ENCODE measurements around the gene ZNF710.

DNA sequence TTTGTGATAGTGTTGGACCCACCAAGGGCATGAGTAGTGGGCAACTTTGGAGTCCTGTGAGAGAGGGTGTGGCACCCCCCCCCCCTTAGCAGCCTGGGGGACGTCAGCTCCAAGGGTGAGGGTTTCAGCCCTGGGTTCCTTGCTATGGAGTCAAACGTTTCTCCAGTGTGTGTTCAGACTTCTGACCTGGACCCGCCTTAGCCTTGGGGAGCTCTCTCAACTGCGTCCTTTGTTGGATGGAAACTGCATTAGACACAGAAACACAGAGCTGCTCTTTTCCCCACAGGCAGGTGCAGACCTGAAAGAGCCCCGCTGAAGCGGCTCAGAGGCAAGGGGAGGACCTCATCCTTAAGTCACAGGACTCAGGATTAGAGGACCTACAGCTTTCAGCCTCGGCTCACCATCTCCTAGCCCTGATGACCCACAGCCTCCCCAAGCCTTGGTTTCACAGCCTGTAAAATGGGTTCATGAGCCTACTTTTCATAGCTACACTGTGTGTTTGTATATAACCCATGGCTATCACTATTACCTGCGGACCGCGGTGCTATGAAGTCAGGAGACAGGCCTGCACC, 19.9 kb downstream of the ZNF710 start:
- TF ChIP-seq POLR2A (IDR thresholded peaks at IDR 0.05; ENCODE audit: insufficient read depth in 1 of 2, low read depth in 2 of 2, low read length in 2 of 2) (no peak), PCBP1 (IDR thresholded peaks at IDR 0.05; ENCODE audit: borderline replicate concordance, low read depth, low read length) (no peak), TRIM24 (CRISPR knock-in tag; IDR thresholded peaks at IDR 0.05) (no peak), SMARCC2 (IDR thresholded peaks at IDR 0.05) (no peak), ZNF124 (CRISPR knock-in tag; IDR thresholded peaks at IDR 0.05) (no peak), TOPORS (CRISPR knock-in tag; IDR thresholded peaks at IDR 0.05) (no peak), ZNF232 (CRISPR knock-in tag; IDR thresholded peaks at IDR 0.05; ENCODE audit: borderline replicate concordance) (no peak), ARNTL (CRISPR knock-in tag; IDR thresholded peaks at IDR 0.05) (no peak), ZNF589 (CRISPR knock-in tag; conservative IDR thresholded peaks at IDR 0.05) (no peak)
- TF ChIP-seq, protein P1, sequence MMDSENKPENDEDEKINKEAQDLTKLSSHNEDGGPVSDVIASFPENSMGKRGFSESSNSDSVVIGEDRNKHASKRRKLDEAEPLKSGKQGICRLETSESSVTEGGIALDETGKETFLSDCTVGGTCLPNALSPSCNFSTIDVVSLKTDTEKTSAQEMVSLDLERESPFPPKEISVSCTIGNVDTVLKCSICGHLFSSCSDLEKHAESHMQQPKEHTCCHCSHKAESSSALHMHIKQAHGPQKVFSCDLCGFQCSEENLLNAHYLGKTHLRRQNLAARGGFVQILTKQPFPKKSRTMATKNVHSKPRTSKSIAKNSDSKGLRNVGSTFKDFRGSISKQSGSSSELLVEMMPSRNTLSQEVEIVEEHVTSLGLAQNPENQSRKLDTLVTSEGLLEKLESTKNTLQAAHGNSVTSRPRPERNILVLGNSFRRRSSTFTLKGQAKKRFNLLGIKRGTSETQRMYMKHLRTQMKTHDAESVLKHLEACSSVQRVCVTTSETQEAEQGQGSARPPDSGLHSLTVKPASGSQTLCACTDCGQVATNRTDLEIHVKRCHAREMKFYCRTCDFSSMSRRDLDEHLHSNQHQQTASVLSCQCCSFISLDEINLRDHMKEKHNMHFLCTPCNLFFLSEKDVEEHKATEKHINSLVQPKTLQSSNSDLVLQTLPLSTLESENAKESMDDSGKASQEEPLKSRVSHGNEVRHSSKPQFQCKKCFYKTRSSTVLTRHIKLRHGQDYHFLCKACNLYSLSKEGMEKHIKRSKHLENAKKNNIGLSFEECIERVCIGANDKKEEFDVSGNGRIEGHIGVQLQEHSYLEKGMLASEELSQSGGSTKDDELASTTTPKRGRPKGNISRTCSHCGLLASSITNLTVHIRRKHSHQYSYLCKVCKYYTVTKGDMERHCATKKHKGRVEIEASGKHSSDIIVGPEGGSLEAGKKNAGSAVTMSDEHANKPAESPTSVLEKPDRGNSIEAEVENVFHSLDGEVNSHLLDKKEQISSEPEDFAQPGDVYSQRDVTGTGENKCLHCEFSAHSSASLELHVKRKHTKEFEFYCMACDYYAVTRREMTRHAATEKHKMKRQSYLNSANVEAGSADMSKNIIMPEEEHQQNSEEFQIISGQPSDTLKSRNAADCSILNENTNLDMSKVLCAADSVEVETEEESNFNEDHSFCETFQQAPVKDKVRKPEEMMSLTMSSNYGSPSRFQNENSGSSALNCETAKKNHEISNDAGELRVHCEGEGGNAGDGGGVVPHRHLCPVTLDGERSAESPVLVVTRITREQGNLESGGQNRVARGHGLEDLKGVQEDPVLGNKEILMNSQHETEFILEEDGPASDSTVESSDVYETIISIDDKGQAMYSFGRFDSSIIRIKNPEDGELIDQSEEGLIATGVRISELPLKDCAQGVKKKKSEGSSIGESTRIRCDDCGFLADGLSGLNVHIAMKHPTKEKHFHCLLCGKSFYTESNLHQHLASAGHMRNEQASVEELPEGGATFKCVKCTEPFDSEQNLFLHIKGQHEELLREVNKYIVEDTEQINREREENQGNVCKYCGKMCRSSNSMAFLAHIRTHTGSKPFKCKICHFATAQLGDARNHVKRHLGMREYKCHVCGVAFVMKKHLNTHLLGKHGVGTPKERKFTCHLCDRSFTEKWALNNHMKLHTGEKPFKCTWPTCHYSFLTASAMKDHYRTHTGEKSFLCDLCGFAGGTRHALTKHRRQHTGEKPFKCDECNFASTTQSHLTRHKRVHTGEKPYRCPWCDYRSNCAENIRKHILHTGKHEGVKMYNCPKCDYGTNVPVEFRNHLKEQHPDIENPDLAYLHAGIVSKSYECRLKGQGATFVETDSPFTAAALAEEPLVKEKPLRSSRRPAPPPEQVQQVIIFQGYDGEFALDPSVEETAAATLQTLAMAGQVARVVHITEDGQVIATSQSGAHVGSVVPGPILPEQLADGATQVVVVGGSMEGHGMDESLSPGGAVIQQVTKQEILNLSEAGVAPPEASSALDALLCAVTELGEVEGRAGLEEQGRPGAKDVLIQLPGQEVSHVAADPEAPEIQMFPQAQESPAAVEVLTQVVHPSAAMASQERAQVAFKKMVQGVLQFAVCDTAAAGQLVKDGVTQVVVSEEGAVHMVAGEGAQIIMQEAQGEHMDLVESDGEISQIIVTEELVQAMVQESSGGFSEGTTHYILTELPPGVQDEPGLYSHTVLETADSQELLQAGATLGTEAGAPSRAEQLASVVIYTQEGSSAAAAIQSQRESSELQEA (CRISPR knock-in tag; IDR thresholded peaks at IDR 0.05; ENCODE audit: not compliant biosample characterization) = no peak
- TF ChIP-seq, protein P2, sequence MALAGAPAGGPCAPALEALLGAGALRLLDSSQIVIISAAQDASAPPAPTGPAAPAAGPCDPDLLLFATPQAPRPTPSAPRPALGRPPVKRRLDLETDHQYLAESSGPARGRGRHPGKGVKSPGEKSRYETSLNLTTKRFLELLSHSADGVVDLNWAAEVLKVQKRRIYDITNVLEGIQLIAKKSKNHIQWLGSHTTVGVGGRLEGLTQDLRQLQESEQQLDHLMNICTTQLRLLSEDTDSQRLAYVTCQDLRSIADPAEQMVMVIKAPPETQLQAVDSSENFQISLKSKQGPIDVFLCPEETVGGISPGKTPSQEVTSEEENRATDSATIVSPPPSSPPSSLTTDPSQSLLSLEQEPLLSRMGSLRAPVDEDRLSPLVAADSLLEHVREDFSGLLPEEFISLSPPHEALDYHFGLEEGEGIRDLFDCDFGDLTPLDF (CRISPR knock-in tag; IDR thresholded peaks at IDR 0.05) = no peak
- TF ChIP-seq, protein P3, sequence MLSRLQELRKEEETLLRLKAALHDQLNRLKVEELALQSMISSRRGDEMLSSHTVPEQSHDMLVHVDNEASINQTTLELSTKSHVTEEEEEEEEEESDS (CRISPR knock-in tag; IDR thresholded peaks at IDR 0.05; ENCODE audit: borderline replicate concordance) = no peak
- TF ChIP-seq, protein P4, sequence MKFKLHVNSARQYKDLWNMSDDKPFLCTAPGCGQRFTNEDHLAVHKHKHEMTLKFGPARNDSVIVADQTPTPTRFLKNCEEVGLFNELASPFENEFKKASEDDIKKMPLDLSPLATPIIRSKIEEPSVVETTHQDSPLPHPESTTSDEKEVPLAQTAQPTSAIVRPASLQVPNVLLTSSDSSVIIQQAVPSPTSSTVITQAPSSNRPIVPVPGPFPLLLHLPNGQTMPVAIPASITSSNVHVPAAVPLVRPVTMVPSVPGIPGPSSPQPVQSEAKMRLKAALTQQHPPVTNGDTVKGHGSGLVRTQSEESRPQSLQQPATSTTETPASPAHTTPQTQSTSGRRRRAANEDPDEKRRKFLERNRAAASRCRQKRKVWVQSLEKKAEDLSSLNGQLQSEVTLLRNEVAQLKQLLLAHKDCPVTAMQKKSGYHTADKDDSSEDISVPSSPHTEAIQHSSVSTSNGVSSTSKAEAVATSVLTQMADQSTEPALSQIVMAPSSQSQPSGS (CRISPR knock-in tag; IDR thresholded peaks at IDR 0.05) = no peak
- TF ChIP-seq, protein P5, sequence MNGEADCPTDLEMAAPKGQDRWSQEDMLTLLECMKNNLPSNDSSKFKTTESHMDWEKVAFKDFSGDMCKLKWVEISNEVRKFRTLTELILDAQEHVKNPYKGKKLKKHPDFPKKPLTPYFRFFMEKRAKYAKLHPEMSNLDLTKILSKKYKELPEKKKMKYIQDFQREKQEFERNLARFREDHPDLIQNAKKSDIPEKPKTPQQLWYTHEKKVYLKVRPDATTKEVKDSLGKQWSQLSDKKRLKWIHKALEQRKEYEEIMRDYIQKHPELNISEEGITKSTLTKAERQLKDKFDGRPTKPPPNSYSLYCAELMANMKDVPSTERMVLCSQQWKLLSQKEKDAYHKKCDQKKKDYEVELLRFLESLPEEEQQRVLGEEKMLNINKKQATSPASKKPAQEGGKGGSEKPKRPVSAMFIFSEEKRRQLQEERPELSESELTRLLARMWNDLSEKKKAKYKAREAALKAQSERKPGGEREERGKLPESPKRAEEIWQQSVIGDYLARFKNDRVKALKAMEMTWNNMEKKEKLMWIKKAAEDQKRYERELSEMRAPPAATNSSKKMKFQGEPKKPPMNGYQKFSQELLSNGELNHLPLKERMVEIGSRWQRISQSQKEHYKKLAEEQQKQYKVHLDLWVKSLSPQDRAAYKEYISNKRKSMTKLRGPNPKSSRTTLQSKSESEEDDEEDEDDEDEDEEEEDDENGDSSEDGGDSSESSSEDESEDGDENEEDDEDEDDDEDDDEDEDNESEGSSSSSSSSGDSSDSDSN (CRISPR knock-in tag; IDR thresholded peaks at IDR 0.05) = no peak

Data from HepG2 (cell line).